ENCODE measurements around the gene KIF7.
A peak's percentile ranks its signal among the peaks of the same experiment; 100 is the strongest.

KIF7 gene

GRCh38 chr15:89666184-89666857 lies 11.1 kb upstream of the KIF7 start:
- Histone ChIP-seq H3K4me2 (ENCODE audit: low read length, poor library complexity, severe bottlenecking) (peak overlapping the region; percentile 79), H4K91ac (ENCODE audit: low read length) (peak overlapping the region; percentile 73), H3K14ac (ENCODE audit: low read length in 2 of 2) (no peak overlapping the region), H3K18ac (ENCODE audit: low read depth in 1 of 2, low read length in 2 of 2) (peak overlapping the region; percentile 5 to 98), H3K23ac (ENCODE audit: low read length in 2 of 2) (peak overlapping the region in 1 of 2 experiments; percentile 17), H2AK5ac (ENCODE audit: low read length, severe bottlenecking) (no peak overlapping the region), H2AFZ (ENCODE audit: low read depth, low read length) (peak overlapping the region; percentile 72), H2BK5ac (ENCODE audit: low read depth, low read length, poor library complexity, severe bottlenecking) (no peak overlapping the region), H4K8ac (ENCODE audit: low read length) (peak overlapping the region; percentile 92), H3K4me3 (ENCODE audit: insufficient read depth in 1 of 2, low read depth in 1 of 2, low read length in 2 of 2) (peak overlapping the region in 1 of 2 experiments; percentile 55), H2BK120ac (ENCODE audit: low read depth, low read length) (peak overlapping the region; percentile 89), H3K4me1 (ENCODE audit: control insufficient read depth, insufficient read depth, low read depth, low read length) (peaks cover 21% of the 10 kb centered on the region), H3K36me3 (ENCODE audit: control insufficient read depth in 1 of 2, insufficient read depth in 2 of 2, low read depth in 1 of 2, low read length in 2 of 2) (peaks cover 0 to 4% of the 10 kb centered on the region in 2 experiments), H2BK15ac (ENCODE audit: low read depth, poor library complexity, severe bottlenecking) (no peak overlapping the region), H3K27ac (ENCODE audit: low read length, poor library complexity, severe bottlenecking) (no peak overlapping the region), H3K9me3 (ENCODE audit: control insufficient read depth, low read length) (no peaks in the 10 kb centered on the region), H3K4ac (ENCODE audit: low read depth in 1 of 2, low read length in 2 of 2) (peak overlapping the region; percentile 51 to 86), H3K9ac (ENCODE audit: low read length) (peak overlapping the region; percentile 79), H3K27me3 (ENCODE audit: control insufficient read depth in 1 of 2, insufficient read depth in 1 of 2, low read length in 2 of 2) (no peaks in the 10 kb centered on the region), H3K79me1 (replicated peaks; ENCODE audit: low read length, poor library complexity, severe bottlenecking) (no peaks in the 10 kb centered on the region), H2BK12ac (ENCODE audit: low read length in 2 of 2) (peak overlapping the region; percentile 54 to 63)
- 92% methylated on average over 8 of the region's 8 CpGs for WGBS
- no peak for DNase-seq

GRCh38 chr15:89665449-89666181 lies 10.3 kb upstream of the KIF7 start:
- WGBS: 7% methylated on average over 56 of the region's 72 CpGs
- peaks cover under 1% of the 10 kb centered on the region for H3K9me3 ChIP-seq (ENCODE audit: control insufficient read depth, low read length)
- peak overlapping the region; percentile 51 to 86 for H3K4ac ChIP-seq (ENCODE audit: low read depth in 1 of 2, low read length in 2 of 2)

GRCh38 chr15:89664441-89665350 lies 9.4 kb upstream of the KIF7 start:
- no peak overlapping the region for H2AFZ ChIP-seq (ENCODE audit: low read depth, low read length)
- H2BK15ac ChIP-seq (ENCODE audit: low read depth, poor library complexity, severe bottlenecking): no peak overlapping the region
- 87% methylated on average over 10 of the region's 13 CpGs for WGBS
- no peak overlapping the region for H3K18ac ChIP-seq (ENCODE audit: low read depth in 1 of 2, low read length in 2 of 2)
- peak overlapping the region; percentile 79 for H3K9ac ChIP-seq (ENCODE audit: low read length)
- DNase-seq: peak; percentile 9
- no peak overlapping the region for H4K8ac ChIP-seq (ENCODE audit: low read length)
- H2BK5ac ChIP-seq (ENCODE audit: low read depth, low read length, poor library complexity, severe bottlenecking): no peak overlapping the region
- no peak overlapping the region for H2BK12ac ChIP-seq (ENCODE audit: low read length in 2 of 2)
- peak overlapping the region in 1 of 2 experiments; percentile 65 for H3K4me3 ChIP-seq (ENCODE audit: insufficient read depth in 1 of 2, low read depth in 1 of 2, low read length in 2 of 2)
- no peaks in the 10 kb centered on the region for H3K79me1 ChIP-seq (replicated peaks; ENCODE audit: low read length, poor library complexity, severe bottlenecking)
- H3K4ac ChIP-seq (ENCODE audit: low read depth in 1 of 2, low read length in 2 of 2): no peak overlapping the region
- peaks cover 4% of the 10 kb centered on the region for H3K9me3 ChIP-seq (ENCODE audit: control insufficient read depth, low read length)
- no peaks in the 10 kb centered on the region for H3K27me3 ChIP-seq (ENCODE audit: control insufficient read depth in 1 of 2, insufficient read depth in 1 of 2, low read length in 2 of 2)
- no peak overlapping the region for H3K23ac ChIP-seq (ENCODE audit: low read length in 2 of 2)
- peak overlapping the region; percentile 79 for H3K4me2 ChIP-seq (ENCODE audit: low read length, poor library complexity, severe bottlenecking)
- H2BK120ac ChIP-seq (ENCODE audit: low read depth, low read length): no peak overlapping the region
- no peak overlapping the region for H3K27ac ChIP-seq (ENCODE audit: low read length, poor library complexity, severe bottlenecking)
- H3K36me3 ChIP-seq (ENCODE audit: control insufficient read depth in 1 of 2, insufficient read depth in 2 of 2, low read depth in 1 of 2, low read length in 2 of 2): peaks cover 4 to 8% of the 10 kb centered on the region in 2 experiments
- no peak overlapping the region for H2AK5ac ChIP-seq (ENCODE audit: low read length, severe bottlenecking)
- no peak overlapping the region for H3K14ac ChIP-seq (ENCODE audit: low read length in 2 of 2)
- H4K91ac ChIP-seq (ENCODE audit: low read length): no peak overlapping the region
- peaks cover 21% of the 10 kb centered on the region for H3K4me1 ChIP-seq (ENCODE audit: control insufficient read depth, insufficient read depth, low read depth, low read length)

More at GRCh38 chr15:89665449-89666181, 10.3 kb upstream of the KIF7 start:
- Histone ChIP-seq H3K36me3 (ENCODE audit: control insufficient read depth in 1 of 2, insufficient read depth in 2 of 2, low read depth in 1 of 2, low read length in 2 of 2) (peaks cover 3 to 4% of the 10 kb centered on the region in 2 experiments), H4K91ac (ENCODE audit: low read length) (peak overlapping the region; percentile 73), H2BK5ac (ENCODE audit: low read depth, low read length, poor library complexity, severe bottlenecking) (no peak overlapping the region), H2AK5ac (ENCODE audit: low read length, severe bottlenecking) (no peak overlapping the region), H3K27me3 (ENCODE audit: control insufficient read depth in 1 of 2, insufficient read depth in 1 of 2, low read length in 2 of 2) (no peaks in the 10 kb centered on the region), H3K9ac (ENCODE audit: low read length) (peak overlapping the region; percentile 79), H3K4me3 (ENCODE audit: insufficient read depth in 1 of 2, low read depth in 1 of 2, low read length in 2 of 2) (peak overlapping the region; percentile 55 to 65), H3K27ac (ENCODE audit: low read length, poor library complexity, severe bottlenecking) (no peak overlapping the region), H3K4me2 (ENCODE audit: low read length, poor library complexity, severe bottlenecking) (peak overlapping the region; percentile 79), H4K8ac (ENCODE audit: low read length) (peak overlapping the region; percentile 92), H2BK15ac (ENCODE audit: low read depth, poor library complexity, severe bottlenecking) (peak overlapping the region; percentile 89), H2AFZ (ENCODE audit: low read depth, low read length) (peak overlapping the region; percentile 72), H2BK12ac (ENCODE audit: low read length in 2 of 2) (peak overlapping the region; percentile 55 to 63), H3K14ac (ENCODE audit: low read length in 2 of 2) (no peak overlapping the region), H3K23ac (ENCODE audit: low read length in 2 of 2) (peak overlapping the region in 1 of 2 experiments; percentile 42), H3K18ac (ENCODE audit: low read depth in 1 of 2, low read length in 2 of 2) (peak overlapping the region; percentile 90 to 98), H2BK120ac (ENCODE audit: low read depth, low read length) (peak overlapping the region; percentile 89), H3K4me1 (ENCODE audit: control insufficient read depth, insufficient read depth, low read depth, low read length) (peaks cover 21% of the 10 kb centered on the region), H3K79me1 (replicated peaks; ENCODE audit: low read length, poor library complexity, severe bottlenecking) (no peaks in the 10 kb centered on the region)
- peak; percentile 75 for DNase-seq
